Esophagus muscularis mucosa (tissue), 4 donors: ENCODE data around the gene MALSU1.
"Not testable (repeated sequence)": the region's sequence is repeated elsewhere in the genome, so short reads cannot be mapped to it uniquely, and the experiment has no call there.

Experiments used
- CTCF ChIP-seq, 3 experiments: fragments of 200-600 bp in 2 of 3; fragments of 450-650 bp in 1 of 3; sonication (generic) in 2 of 3; IDR thresholded peaks; one replicate each; pipeline ENCODE4 v1.5.1; 2017 to 2019; ENCODE audit warnings: antibody characterized with exemption in 3 of 3, mild to moderate bottlenecking in 2 of 3, moderate library complexity in 1 of 3
- EP300 ChIP-seq: sonication (generic); formaldehyde crosslinking; IDR thresholded peaks from one replicate; pipeline ENCODE4 v1.6.1; 2017; ENCODE audit warnings: antibody characterized with exemption
- POLR2A ChIP-seq: fragments of 450-650 bp; IDR thresholded peaks from one replicate; pipeline ENCODE4 v1.6.1; 2017; ENCODE audit warnings: antibody characterized with exemption, moderate library complexity, mild to moderate bottlenecking, low read depth

GRCh38 chr7:23312141-23312540, 13.0 kb downstream of the MALSU1 start:
- TF ChIP-seq CTCF (IDR thresholded peaks at IDR 0.05); EP300; POLR2A: not testable (repeated sequence)
